HL-60/S4 treated with retinoic acid at 250 ng/mL for 4 days and 3 days (cell line): Measurements from ENCODE around the gene ABHD18.
"Not testable (repeated sequence)": the region's sequence is repeated elsewhere in the genome, so short reads cannot be mapped to it uniquely, and the experiment has no call there.

ENCODE experiments used
- in situ Hi-C: fragments of 300-500 bp; cut with MboI; formaldehyde crosslinking; loops from 2 replicates; pipeline ENCODE4 v1.7.0; 2022; ENCODE audit warnings: low sequenced_read_pairs

The ABHD18 gene

GRCh38 chr4:128061566-128062536, 96.6 kb downstream of the ABHD18 start:
- in situ Hi-C loops: no loop called here

- in situ Hi-C loops: not testable (repeated sequence)
These were observed 101.2 kb downstream of the ABHD18 start for GRCh38 chr4:128066453-128066820.

GRCh38 chr4:128068918-128069317, 103.7 kb downstream of the ABHD18 start:
- in situ Hi-C loops: no loop called here

GRCh38 chr4:128076464-128076863, 111.3 kb downstream of the ABHD18 start:
- in situ Hi-C loops: no loop called here
